K562 (cell line): ENCODE measurements around the gene TMEM164. TPM values are rescaled to one million over a fixed set of nuclear protein-coding genes. Genes with fewer than 3 reads are reported as not detected.

Source experiments
- ATAC-seq: fragments of 200-7000 bp; cut with Tn5 transposase; 3 replicates; pipeline ENCODE4 v1.9.1; 2020; ENCODE audit warnings: moderate library complexity
- BruUV-seq: library from RNA; stranded (reverse); fragments of 400-500 nt; replicated peaks from 2 replicates; lab custom pipeline; 2021; lab: Mats Ljungman, UMichigan
- CTCF ChIA-PET: fragments of 300-600 bp; formaldehyde crosslinking; extraction: SDS; loops from one replicate; lab custom pipeline; 2021; ENCODE audit warnings: low intra/inter-chr PET ratio; lab: Yijun Ruan, JAX
- POLR2A ChIA-PET: fragments of 300-600, 350-650 bp; sonication (Branson Sonifier 250); formaldehyde crosslinking; extraction: SDS; loops from one replicate; lab custom pipeline; 2021; ENCODE audit warnings: antibody characterized with exemption, inconsistent platforms; lab: Yijun Ruan, JAX
- DNase-seq, 4 experiments: peaks; one replicate each; pipeline versions ENCODE4 v3.0.0 to v3.0.0-alpha.2; 2011 to 2018; ENCODE audit warnings: low spot score in 3 of 4, mixed read lengths in 3 of 4; ENCODE audit errors: extremely low read depth in 1 of 4
- FAIRE-seq: peaks from 2 replicates; lab custom pipeline; 2011; peaks lifted over from hg19 to GRCh38; lab: Jason Lieb, UNC
- H2AFZ ChIP-seq: 2 replicates; pipeline ENCODE4 v1.6.0; 2011; ENCODE audit warnings: low read depth, low read length, control low read depth, inconsistent platforms
- H3K27ac ChIP-seq: fragments of 200-600 bp; 3 replicates; pipeline ENCODE4 v1.8.0; 2011; ENCODE audit warnings: low read depth, mild to moderate bottlenecking, control low read depth, inconsistent platforms, low read length, moderate library complexity, mixed read lengths; ENCODE audit errors: extremely low read depth
- H3K27me3 ChIP-seq, 2 experiments: fragments of 300-600 bp in 1 of 2; 2 replicates in 1 of 2; 3 replicates in 1 of 2; pipeline versions ENCODE4 v1.6.0 to v1.8.0; 2011; ENCODE audit warnings: inconsistent platforms in 2 of 2, low read length in 2 of 2, mild to moderate bottlenecking in 1 of 2, mixed read lengths in 1 of 2, moderate library complexity in 1 of 2; ENCODE audit not compliant: control insufficient read depth in 2 of 2, insufficient read depth in 2 of 2
- H3K36me3 ChIP-seq: fragments of 300-600 bp; 3 replicates; pipeline ENCODE4 v1.8.0; 2011; ENCODE audit warnings: mild to moderate bottlenecking, low read length, inconsistent platforms; ENCODE audit not compliant: control insufficient read depth, insufficient read depth
- H3K4me1 ChIP-seq, 2 experiments: fragments of 200-600 bp in 1 of 2; replicated peaks in 1 of 2; 2 replicates in 1 of 2; 3 replicates in 1 of 2; pipeline versions ENCODE4 v1.5.1 to v1.8.0; 2011; ENCODE audit warnings: inconsistent platforms in 2 of 2, low read length in 2 of 2, mild to moderate bottlenecking in 1 of 2, mixed read lengths in 1 of 2, moderate library complexity in 1 of 2; ENCODE audit not compliant: control insufficient read depth in 2 of 2, insufficient read depth in 2 of 2
- H3K4me2 ChIP-seq: 2 replicates; pipeline ENCODE4 v1.6.1; 2011; ENCODE audit warnings: low read length, control low read depth, inconsistent platforms, mixed read lengths; ENCODE audit not compliant: insufficient read depth
- H3K4me3 ChIP-seq: fragments of 200-600 bp; sonication (generic), shearing (Covaris generic); 2 replicates; pipeline ENCODE4 v1.5.1; 2016; ENCODE audit warnings: control low read depth, inconsistent platforms
- H3K79me2 ChIP-seq: fragments of 200-600 bp; 3 replicates; pipeline ENCODE4 v1.8.0; 2011; ENCODE audit warnings: low read length, inconsistent platforms; ENCODE audit not compliant: control insufficient read depth, insufficient read depth
- H3K9ac ChIP-seq, 2 experiments: 2 replicates each; pipeline versions ENCODE4 v1.6.0 to v1.6.1; 2011; ENCODE audit warnings: low read depth in 2 of 2, low read length in 2 of 2, control low read depth in 1 of 2, inconsistent platforms in 1 of 2, mild to moderate bottlenecking in 1 of 2, mixed read lengths in 1 of 2; ENCODE audit not compliant: insufficient read depth in 1 of 2
- H3K9me1 ChIP-seq: one replicate; pipeline ENCODE4 v1.6.0; 2011; ENCODE audit warnings: inconsistent platforms, mild to moderate bottlenecking, low read length, moderate library complexity; ENCODE audit not compliant: control insufficient read depth, insufficient read depth
- H3K9me3 ChIP-seq: replicated peaks from 2 replicates; pipeline ENCODE4 v1.5.1; 2011; ENCODE audit warnings: low read depth, low read length, inconsistent platforms; ENCODE audit not compliant: control insufficient read depth, insufficient read depth
- H4K20me1 ChIP-seq: replicated peaks from 2 replicates; pipeline ENCODE4 v1.6.1; 2011; ENCODE audit warnings: low read length, inconsistent platforms, mixed read lengths; ENCODE audit not compliant: control insufficient read depth, insufficient read depth
- ELF1 ChIP-seq: fragments of 200-800 bp; sonication (Bioruptor generic); IDR thresholded peaks from 2 replicates; pipeline ENCODE4 v1.6.1; 2016; ENCODE audit warnings: missing genetic modification characterization, missing compliant biosample characterization
- MCM2 ChIP-seq: fragments of 450-650 bp; IDR thresholded peaks from 2 replicates; pipeline ENCODE4 v1.6.1; 2017; ENCODE audit warnings: low read depth, mild to moderate bottlenecking
- NFE2 ChIP-seq: IDR thresholded peaks from 2 replicates; pipeline ENCODE4 v1.6.1; 2014; ENCODE audit warnings: antibody characterized with exemption, low read depth
- RBM39 ChIP-seq: fragments of 200-400 bp; formaldehyde crosslinking; optimal IDR thresholded peaks from 2 replicates; pipeline ENCODE3; 2018; ENCODE audit warnings: low read depth, low read length
- TBP ChIP-seq: optimal IDR thresholded peaks from 2 replicates; pipeline ENCODE3; 2011; ENCODE audit warnings: low read depth, low read length, improper control_type of control experiment
- ZNF24 ChIP-seq: fragments of 450-650 bp; IDR thresholded peaks from 2 replicates; pipeline ENCODE4 v1.6.1; 2016
- ZNF561 ChIP-seq: fragments of 450-650 bp; formaldehyde crosslinking; conservative IDR thresholded peaks from 2 replicates; pipeline ENCODE4 v1.4.0; 2020; ENCODE audit warnings: mild to moderate bottlenecking, moderate library complexity
- ZNF764 ChIP-seq: fragments of 250-450 bp; sonication (Bioruptor Pico); IDR thresholded peaks from 2 replicates; pipeline ENCODE4 v1.4.0; 2020; ENCODE audit warnings: low read depth, mild to moderate bottlenecking, moderate library complexity
- WGBS: fragments of 100-300 bp; shearing (Covaris generic); methylation state at CpG from one replicate; pipeline ENCODE4 v1.1.6; 2016; ENCODE audit warnings: low coverage, mixed read lengths; ENCODE audit not compliant: insufficient coverage; ENCODE audit errors: missing lambda C conversion rate; 5-methylcytosine and 5-hydroxymethylcytosine counted together
- in situ Hi-C: fragments of 300-500 bp; cut with MboI; formaldehyde crosslinking; loops from 4 replicates; pipeline ENCODE4 v1.15.0; 2018; ENCODE audit warnings: inconsistent platforms, mixed read lengths
- intact Hi-C: fragments of 100-400 bp; cut with micrococcal nuclease; formaldehyde crosslinking; loops from 2 replicates; pipeline ENCODE4 v1.14.2; 2022
- polyA plus RNA-seq, 8 experiments: library from polyadenylated mRNA; depleted of rRNA in 4 of 8; stranded (reverse) in 5 of 8; unstranded in 3 of 8; fragments of >200 nt; fragmentation: Nextera tagmentation in 2 of 8; fragmentation: Illumina TruSeq in 1 of 8; extraction: Ambion mirVana in 2 of 8; extraction: Trizol in 1 of 8; gene quantifications; 2 replicates each; pipeline versions ENCODE4 v1.2.1 to v1.2.3, GENCODE V29; 2011 to 2014; ENCODE audit warnings: inconsistent platforms in 1 of 8, missing spikeins in 1 of 8
- total RNA-seq, 7 experiments: library from RNA; depleted of rRNA in 6 of 7; stranded (reverse); fragments of >200 nt in 6 of 7; fragmentation: Illumina TruSeq in 2 of 7; extraction: Trizol in 2 of 7; gene quantifications; 2 replicates each; pipeline versions ENCODE4 v1.2.1 to v1.2.3, GENCODE V29; 2011 to 2021; ENCODE audit warnings: low replicate concordance in 1 of 7

The TMEM164 gene
- total and polyA plus RNA-seq, 9 of the 15 experiments (the other 6 are each of a cell fraction or from before 2014, with no cell fraction given), result 2.4 to 57.3 (median 23.1) TPM

DNA sequence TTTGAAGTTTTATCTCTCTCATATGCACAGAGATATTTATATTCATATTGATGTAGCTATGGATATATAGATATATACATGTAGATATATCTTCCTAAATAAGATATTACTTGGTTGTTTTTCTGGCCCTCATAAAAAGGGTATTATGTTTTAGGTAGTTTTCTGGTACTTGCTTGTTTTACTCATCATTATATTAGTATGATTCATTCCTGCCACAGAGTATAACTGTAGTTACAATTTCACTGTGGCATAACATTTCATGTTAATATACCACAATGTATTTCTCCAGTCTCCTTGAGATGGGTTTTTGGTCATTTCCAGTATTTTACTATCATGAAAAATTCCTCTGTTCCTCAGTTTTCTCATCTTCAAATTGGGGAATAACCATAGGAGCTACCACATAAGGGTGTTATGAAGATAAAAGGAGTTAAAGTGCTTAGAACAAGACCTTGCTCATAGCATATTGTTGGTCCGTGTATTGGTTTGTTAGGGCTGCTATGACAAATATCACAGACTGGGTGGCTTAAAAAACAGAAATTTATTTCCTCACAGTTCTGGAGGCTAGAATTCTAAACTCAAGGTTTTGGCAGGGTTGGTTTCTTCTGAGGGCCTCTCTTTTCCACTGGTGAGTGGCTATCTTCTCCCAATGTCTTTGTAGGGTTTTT is 129.7 kb downstream of the TMEM164 start (continued):
- no peak for TF ChIP-seq ZNF764 (CRISPR knock-in tag)

DNA sequence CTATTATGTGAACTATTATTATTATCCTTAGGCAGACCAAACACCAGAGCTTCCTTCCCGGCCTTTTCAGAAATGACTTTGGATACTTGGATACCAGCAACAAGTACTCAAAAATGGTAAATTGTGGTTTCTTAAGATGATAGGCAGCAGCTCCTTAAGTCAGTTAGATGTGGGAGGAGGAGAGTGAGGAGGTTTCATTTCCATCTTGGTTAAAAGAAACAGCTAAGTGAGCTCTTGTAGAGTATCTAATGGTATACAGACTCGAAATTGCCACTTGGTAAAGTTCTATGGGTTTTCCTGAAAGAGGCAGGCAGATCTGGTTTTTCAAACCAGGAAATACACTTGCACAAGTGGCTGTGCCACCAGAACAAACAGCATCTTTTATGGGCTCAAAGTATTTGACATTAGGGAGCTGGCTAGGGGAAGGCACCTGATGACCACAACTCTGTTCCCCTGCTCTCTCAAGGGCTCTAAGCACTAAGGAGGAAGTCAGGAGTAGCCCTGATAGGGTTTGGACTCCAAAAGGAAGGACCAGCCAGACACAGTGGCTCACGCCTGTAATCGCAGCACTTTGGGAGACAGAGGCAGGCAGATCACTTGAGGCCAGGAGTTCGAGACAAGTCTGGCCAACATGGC is 130.9 kb downstream of the TMEM164 start:
- Histone ChIP-seq H3K4me3 (no peak overlapping the region), H2AFZ (no peak overlapping the region), H3K27ac (no peak overlapping the region)
- no peak for FAIRE-seq
- 75% methylated on average over 4 of the region's 5 CpGs for WGBS
- in situ Hi-C loops, result no loop called here
- no peak for TF ChIP-seq NFE2
- no peak for TF ChIP-seq TBP
- TF ChIP-seq RBM39, result no peak
- TF ChIP-seq MCM2, result no peak
- TF ChIP-seq ZNF561 (CRISPR knock-in tag), result no peak
- no peak for TF ChIP-seq ZNF24
- no peak for TF ChIP-seq ELF1
- TF ChIP-seq, all 486 proteins: peak for 0
- ChIA-PET CTCF (no interaction called here), POLR2A (no interaction called here)
- no peaks in the 10 kb centered on the region; the same call in 1 of the 2 replicates for H3K9me3 ChIP-seq
- H3K36me3 ChIP-seq, result peaks cover 9% of the 10 kb centered on the region; the same call in 2 of the 3 replicates
- H3K79me2 ChIP-seq, result no peaks in the 10 kb centered on the region; the same call in 1 of the 3 replicates
- no peak overlapping the region for H3K9ac ChIP-seq
- no peaks in the 10 kb centered on the region for H3K9me1 ChIP-seq
- H3K27me3 ChIP-seq, result no peaks in the 10 kb centered on the region
- no TSS peak for BruUV-seq
- intact Hi-C loops, result no loop called here
- ATAC-seq, result no peak
- H3K4me1 ChIP-seq, result no peaks in the 10 kb centered on the region; a peak in 2 of 5 replicates
- DNase-seq, result no peak
- H4K20me1 ChIP-seq, result no peaks in the 10 kb centered on the region
- no peak overlapping the region for H3K4me2 ChIP-seq
